Liver (tissue), 3 donors: ENCODE data around the gene TRIO.

Source experiments
- SP1 ChIP-seq: IDR thresholded peaks from 2 replicates; pipeline ENCODE4 v1.6.1; 2018; ENCODE audit warnings: antibody characterized with exemption, mild to moderate bottlenecking
- YY1 ChIP-seq: IDR thresholded peaks from 2 replicates; pipeline ENCODE4 v1.6.1; 2016; ENCODE audit warnings: antibody characterized with exemption, mild to moderate bottlenecking
- TF ChIP-seq, protein P1 (sequence below): fragments of 150-350 bp; IDR thresholded peaks from 2 replicates; pipeline ENCODE4 v1.5.1; 2017; ENCODE audit warnings: improper control_type of control experiment, low read depth, low read length; ENCODE audit not compliant: missing input control
- TF ChIP-seq, protein P2 (sequence below): IDR thresholded peaks from 2 replicates; pipeline ENCODE4 v1.6.1; 2016; ENCODE audit warnings: antibody characterized with exemption
- donor health status: healthy.
- donor health status: healthy.

DNA sequence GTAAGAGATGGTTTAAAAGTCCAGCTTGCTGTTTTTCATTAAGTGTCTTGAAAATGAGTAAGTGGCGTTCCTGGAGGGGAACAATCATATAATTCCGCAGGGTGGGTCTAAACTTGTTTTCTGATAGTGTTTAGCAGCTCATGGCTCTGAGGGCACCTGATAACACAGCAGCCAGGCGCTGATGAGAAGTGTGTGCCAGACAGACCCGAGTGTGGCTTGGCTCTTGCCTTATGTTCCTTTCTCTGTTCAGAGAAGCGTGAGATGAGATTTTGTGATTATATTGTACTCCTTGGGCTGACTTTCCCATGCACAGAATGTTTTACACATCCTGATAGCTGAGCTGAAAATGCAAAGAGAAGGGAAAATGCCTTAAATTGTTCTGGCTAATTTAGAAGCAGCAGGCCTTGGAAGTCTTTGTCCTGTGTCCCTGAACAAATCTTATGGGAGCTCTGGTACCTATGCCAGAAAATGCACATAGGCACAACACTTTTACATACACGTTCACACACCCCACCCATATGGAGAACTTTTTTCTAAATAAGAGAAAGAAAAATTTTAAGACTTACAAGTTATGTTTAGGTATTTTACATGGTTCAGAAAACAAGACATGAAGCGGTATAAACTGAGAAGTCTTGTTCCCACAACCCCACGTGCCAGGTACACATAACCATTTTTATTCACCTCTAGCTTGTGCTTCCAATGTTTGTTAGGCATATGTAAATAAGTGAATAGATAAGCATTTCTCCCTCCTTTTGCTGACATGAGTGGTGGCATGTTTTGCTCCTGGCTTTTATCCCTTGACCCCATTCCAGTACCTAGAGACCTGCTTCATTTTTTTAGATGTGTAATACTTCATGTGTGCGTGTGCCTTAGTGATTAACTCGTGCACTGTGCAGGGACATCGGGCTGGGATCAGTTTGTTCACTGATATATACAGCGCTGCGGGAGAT, 286.2 kb downstream of the TRIO start:
- TF ChIP-seq, protein P1, sequence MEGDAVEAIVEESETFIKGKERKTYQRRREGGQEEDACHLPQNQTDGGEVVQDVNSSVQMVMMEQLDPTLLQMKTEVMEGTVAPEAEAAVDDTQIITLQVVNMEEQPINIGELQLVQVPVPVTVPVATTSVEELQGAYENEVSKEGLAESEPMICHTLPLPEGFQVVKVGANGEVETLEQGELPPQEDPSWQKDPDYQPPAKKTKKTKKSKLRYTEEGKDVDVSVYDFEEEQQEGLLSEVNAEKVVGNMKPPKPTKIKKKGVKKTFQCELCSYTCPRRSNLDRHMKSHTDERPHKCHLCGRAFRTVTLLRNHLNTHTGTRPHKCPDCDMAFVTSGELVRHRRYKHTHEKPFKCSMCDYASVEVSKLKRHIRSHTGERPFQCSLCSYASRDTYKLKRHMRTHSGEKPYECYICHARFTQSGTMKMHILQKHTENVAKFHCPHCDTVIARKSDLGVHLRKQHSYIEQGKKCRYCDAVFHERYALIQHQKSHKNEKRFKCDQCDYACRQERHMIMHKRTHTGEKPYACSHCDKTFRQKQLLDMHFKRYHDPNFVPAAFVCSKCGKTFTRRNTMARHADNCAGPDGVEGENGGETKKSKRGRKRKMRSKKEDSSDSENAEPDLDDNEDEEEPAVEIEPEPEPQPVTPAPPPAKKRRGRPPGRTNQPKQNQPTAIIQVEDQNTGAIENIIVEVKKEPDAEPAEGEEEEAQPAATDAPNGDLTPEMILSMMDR: no peak
- no peak for TF ChIP-seq SP1
- TF ChIP-seq, protein P2, sequence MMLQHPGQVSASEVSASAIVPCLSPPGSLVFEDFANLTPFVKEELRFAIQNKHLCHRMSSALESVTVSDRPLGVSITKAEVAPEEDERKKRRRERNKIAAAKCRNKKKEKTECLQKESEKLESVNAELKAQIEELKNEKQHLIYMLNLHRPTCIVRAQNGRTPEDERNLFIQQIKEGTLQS: no peak
- no peak for TF ChIP-seq YY1
